Suprapubic skin (tissue), 3 donors: ENCODE measurements around the gene THAP3.

Experiments used
- CTCF ChIP-seq, 2 donors: fragments of 200-600 bp in 1 of 2; fragments of 450-650 bp in 1 of 2; sonication (generic) in 1 of 2; IDR thresholded peaks; one replicate each; pipeline ENCODE4 v1.5.1; 2016 to 2019; ENCODE audit warnings: antibody characterized with exemption in 2 of 2, mild to moderate bottlenecking in 1 of 2, moderate library complexity in 1 of 2
- EP300 ChIP-seq: sonication (generic); formaldehyde crosslinking; IDR thresholded peaks from one replicate; pipeline ENCODE4 v1.6.1; 2017; ENCODE audit warnings: antibody characterized with exemption
- POLR2A ChIP-seq, 2 donors: fragments of 450-650 bp; IDR thresholded peaks; one replicate each; pipeline ENCODE4 v1.6.1; 2017; ENCODE audit warnings: antibody characterized with exemption in 2 of 2, mild to moderate bottlenecking in 2 of 2, moderate library complexity in 2 of 2

GRCh38 chr1:6648556-6648955 lies 23.9 kb downstream of the THAP3 start:
- no peak for TF ChIP-seq CTCF (IDR thresholded peaks at IDR 0.05)
- TF ChIP-seq POLR2A (IDR thresholded peaks at IDR 0.05), result no peak
- TF ChIP-seq EP300, result no peak
